Sigmoid colon (tissue), 7 donors: ENCODE measurements around the gene GPD1. TPM values are rescaled to one million over a fixed set of nuclear protein-coding genes. Genes with fewer than 3 reads are reported as not detected.
"Not testable (repeated sequence)": the region's sequence is repeated elsewhere in the genome, so short reads cannot be mapped to it uniquely, and the experiment has no call there.

Experiments used
- DNase-seq: peaks from one replicate; pipeline ENCODE4 v3.0.0-alpha.2; 2019
- H3K27ac ChIP-seq, 4 donors: fragments of 200-600 bp; sonication (generic); one replicate each; pipeline ENCODE4 v1.5.1; 2016 to 2019; ENCODE audit warnings: mild to moderate bottlenecking in 1 of 4
- H3K27me3 ChIP-seq, 3 donors: fragments of 200-600 bp; sonication (generic); one replicate each; pipeline ENCODE4 v1.5.1; 2019; ENCODE audit warnings: mild to moderate bottlenecking in 1 of 3
- H3K36me3 ChIP-seq, 4 donors: fragments of 200-600 bp; sonication (generic); one replicate each; pipeline ENCODE4 v1.5.1; 2016 to 2019
- H3K4me1 ChIP-seq, 4 donors: fragments of 200-600 bp; sonication (generic); one replicate each; pipeline ENCODE4 v1.5.1; 2017 to 2019
- H3K4me3 ChIP-seq, 4 donors: fragments of 200-600 bp; sonication (generic); one replicate each; pipeline ENCODE4 v1.5.1; 2017 to 2019; ENCODE audit warnings: mild to moderate bottlenecking in 2 of 4, moderate library complexity in 1 of 4
- H3K9me3 ChIP-seq, 4 donors: fragments of 200-600 bp in 3 of 4; sonication (generic) in 3 of 4; one replicate each; pipeline versions ENCODE4 v1.5.1 to v1.6.1; 2013 to 2019
- EP300 ChIP-seq, 4 donors: sonication (generic); formaldehyde crosslinking; IDR thresholded peaks; one replicate each; pipeline ENCODE4 v1.6.1; 2017; ENCODE audit warnings: antibody characterized with exemption in 4 of 4
- POLR2A ChIP-seq, 2 donors: fragments of 450-650 bp; IDR thresholded peaks; one replicate each; pipeline ENCODE4 v1.6.1; 2016; ENCODE audit warnings: antibody characterized with exemption in 2 of 2, mild to moderate bottlenecking in 2 of 2, moderate library complexity in 2 of 2
- POLR2AphosphoS5 ChIP-seq, 4 donors: sonication (generic); formaldehyde crosslinking; IDR thresholded peaks; one replicate each; pipeline ENCODE4 v1.6.1; 2017; ENCODE audit warnings: antibody characterized with exemption in 4 of 4
- WGBS, 2 donors: extraction: QIAGEN DNeasy Blood & Tissue Kit; methylation state at CpG; one replicate each; pipeline ENCODE4 v1.1.7; 2013; 5-methylcytosine and 5-hydroxymethylcytosine counted together
- intact Hi-C: fragments of 100-400 bp; cut with DNase I; formaldehyde crosslinking; loops from one replicate; pipeline ENCODE4 v1.15.1; 2023
- polyA plus RNA-seq, 3 donors: library from polyadenylated mRNA; stranded (reverse); fragments of 200-250 nt; gene quantifications; one replicate each; pipeline ENCODE4 v1.2.3, GENCODE V29; 2013
- total RNA-seq, 4 donors: library from RNA; depleted of rRNA; stranded (reverse); fragments of >200 nt; gene quantifications; one replicate each; pipeline ENCODE4 v1.1.0, GENCODE V29; 2016
- TF ChIP-seq, protein P1 (sequence below), 4 experiments: fragments of 450-650 bp in 3 of 4; fragments of 200-600 bp in 1 of 4; IDR thresholded peaks; one replicate each; pipeline ENCODE4 v1.5.1; 2016 to 2019; ENCODE audit warnings: antibody characterized with exemption in 4 of 4, mild to moderate bottlenecking in 3 of 4, moderate library complexity in 2 of 4
- donor health status: healthy with polysubstance abuse.
- donor health status: Bipolar disorder and iron deficiency.
- donor health status: healthy.

Gene GPD1
- total and polyA plus RNA-seq, 7 donors: 0.55 to 59.6 (median 3.0) TPM

DNA sequence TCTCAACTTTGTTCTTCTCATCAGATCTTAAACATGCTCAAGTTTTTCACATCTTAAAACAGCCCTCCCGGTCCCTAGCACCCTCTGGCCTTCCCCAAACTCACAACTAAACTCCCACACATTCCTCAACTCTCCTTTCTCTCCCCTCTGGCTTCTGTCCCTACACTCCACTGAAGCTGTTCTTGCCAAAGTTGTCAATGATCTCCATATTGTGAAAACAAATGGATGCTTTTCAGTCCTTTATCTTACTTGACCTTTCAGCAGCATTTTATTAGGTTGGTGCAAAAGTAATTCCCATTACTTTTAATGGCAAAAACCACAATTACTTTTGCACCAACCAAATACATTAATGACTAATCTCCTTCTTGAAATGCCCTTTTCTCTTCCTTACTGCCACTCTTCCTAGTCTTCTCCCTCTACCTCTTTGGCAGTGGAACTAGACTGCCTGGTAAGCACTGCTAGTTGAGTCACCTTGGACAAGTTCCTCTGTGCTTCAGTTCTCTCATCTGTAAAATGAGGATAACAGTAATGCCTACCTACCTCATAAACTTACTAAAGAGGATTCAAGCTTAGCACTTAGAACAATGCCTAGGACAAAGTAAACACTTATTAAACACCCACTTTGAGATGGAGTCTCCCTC lies 47.4 kb downstream of the GPD1 start:
- TF ChIP-seq, protein P1, sequence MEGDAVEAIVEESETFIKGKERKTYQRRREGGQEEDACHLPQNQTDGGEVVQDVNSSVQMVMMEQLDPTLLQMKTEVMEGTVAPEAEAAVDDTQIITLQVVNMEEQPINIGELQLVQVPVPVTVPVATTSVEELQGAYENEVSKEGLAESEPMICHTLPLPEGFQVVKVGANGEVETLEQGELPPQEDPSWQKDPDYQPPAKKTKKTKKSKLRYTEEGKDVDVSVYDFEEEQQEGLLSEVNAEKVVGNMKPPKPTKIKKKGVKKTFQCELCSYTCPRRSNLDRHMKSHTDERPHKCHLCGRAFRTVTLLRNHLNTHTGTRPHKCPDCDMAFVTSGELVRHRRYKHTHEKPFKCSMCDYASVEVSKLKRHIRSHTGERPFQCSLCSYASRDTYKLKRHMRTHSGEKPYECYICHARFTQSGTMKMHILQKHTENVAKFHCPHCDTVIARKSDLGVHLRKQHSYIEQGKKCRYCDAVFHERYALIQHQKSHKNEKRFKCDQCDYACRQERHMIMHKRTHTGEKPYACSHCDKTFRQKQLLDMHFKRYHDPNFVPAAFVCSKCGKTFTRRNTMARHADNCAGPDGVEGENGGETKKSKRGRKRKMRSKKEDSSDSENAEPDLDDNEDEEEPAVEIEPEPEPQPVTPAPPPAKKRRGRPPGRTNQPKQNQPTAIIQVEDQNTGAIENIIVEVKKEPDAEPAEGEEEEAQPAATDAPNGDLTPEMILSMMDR (IDR thresholded peaks at IDR 0.05): no peak
- no peak for TF ChIP-seq POLR2A (IDR thresholded peaks at IDR 0.05)
- H3K27ac ChIP-seq: no peak overlapping the region
- 81 to 84% methylated on average over 1 of the region's 1 CpG for WGBS, 2 donors
- intact Hi-C loops: no loop called here
- H3K27me3 ChIP-seq: no peaks in the 10 kb centered on the region
- H3K9me3 ChIP-seq: no peaks in the 10 kb centered on the region
- no peak overlapping the region for H3K4me3 ChIP-seq
- no peak for DNase-seq
- H3K4me1 ChIP-seq: peaks cover 0 to 9% (median 4%) of the 10 kb centered on the region in 4 donors
- H3K36me3 ChIP-seq: no peaks in the 10 kb centered on the region

DNA sequence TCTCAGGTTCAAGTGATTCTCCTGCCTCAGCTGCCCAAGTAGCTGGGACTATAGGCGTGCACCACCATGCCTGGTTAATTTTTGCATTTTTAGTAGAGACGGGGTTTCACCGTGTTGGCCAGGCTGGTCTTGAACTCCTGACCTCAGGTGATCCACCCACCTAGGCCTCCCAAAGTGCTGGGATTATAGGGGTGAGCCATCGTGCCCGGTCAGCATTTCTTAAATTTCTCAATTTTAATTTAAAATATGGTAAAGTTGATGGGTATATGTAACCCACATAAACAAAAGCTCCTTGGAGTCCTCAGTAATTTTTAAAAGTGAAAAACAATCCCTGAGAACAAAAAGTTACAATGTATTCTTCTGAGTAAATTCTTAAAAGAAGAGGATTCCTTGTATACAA lies 51.1 kb downstream of the GPD1 start:
- 92 to 97% methylated on average over 5 of the region's 5 CpGs for WGBS, 2 donors
- H3K27ac ChIP-seq, H3K27me3 ChIP-seq, H3K4me3 ChIP-seq, DNase-seq, H3K9me3 ChIP-seq, intact Hi-C loops, H3K36me3 ChIP-seq, H3K4me1 ChIP-seq: not testable (repeated sequence)

DNA sequence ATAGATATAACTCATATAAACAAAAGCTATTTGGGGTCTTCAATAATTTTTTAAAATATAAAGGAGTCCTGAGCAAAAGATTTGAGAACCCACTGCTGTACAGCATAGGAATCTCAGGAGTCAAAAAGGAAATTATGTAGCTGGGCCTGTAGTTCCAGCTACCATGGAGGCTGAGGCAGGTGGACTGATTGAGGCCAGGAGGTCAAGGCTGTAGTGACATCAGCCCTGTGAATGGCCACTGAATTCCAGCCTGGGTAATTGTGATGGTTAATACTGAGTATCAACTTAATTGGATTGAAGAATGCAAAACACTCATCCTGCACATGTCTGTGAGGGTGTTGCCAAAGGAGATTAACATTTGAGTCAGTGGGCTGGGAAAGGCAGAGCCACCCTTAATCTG lies 52.8 kb downstream of the GPD1 start:
- no peak for DNase-seq
- no peaks in the 10 kb centered on the region for H3K27me3 ChIP-seq
- H3K4me3 ChIP-seq: no peak overlapping the region
- no peaks in the 10 kb centered on the region for H3K9me3 ChIP-seq
- intact Hi-C loops: no loop called here
- H3K36me3 ChIP-seq: no peaks in the 10 kb centered on the region
- TF ChIP-seq, protein P1 (IDR thresholded peaks at IDR 0.05): no peak
- TF ChIP-seq POLR2AphosphoS5 (IDR thresholded peaks at IDR 0.05) (no peak), POLR2A (IDR thresholded peaks at IDR 0.05) (no peak), EP300 (IDR thresholded peaks at IDR 0.05) (no peak)
- no peaks in the 10 kb centered on the region for H3K4me1 ChIP-seq
- H3K27ac ChIP-seq: no peak overlapping the region

DNA sequence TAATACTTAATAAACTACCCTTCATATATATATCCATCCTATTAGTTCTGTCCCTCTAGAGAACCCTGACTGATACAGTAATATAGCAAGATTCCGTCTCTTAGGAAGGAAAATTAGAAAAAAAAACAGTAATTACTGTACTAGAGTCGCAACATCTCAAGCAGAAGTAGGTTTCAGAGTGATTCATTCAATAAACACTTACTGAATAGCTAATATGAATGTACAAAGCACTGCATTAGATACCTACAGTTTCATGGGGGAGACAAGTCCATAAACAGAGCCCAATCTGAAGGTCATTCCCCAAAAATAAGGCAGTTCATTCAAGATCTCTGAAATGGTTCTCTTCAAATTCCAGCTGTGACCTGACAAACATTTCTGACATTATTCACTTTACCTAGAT lies 53.5 kb downstream of the GPD1 start:
- DNase-seq: no peak
- Histone ChIP-seq H3K27ac (no peak overlapping the region), H3K4me3 (no peak overlapping the region), H3K9me3 (no peaks in the 10 kb centered on the region), H3K4me1 (no peaks in the 10 kb centered on the region), H3K27me3 (no peaks in the 10 kb centered on the region), H3K36me3 (no peaks in the 10 kb centered on the region)
- no peak for TF ChIP-seq EP300 (IDR thresholded peaks at IDR 0.05)
- intact Hi-C loops: no loop called here
- WGBS, 2 donors: 92 to 94% methylated on average over 2 of the region's 2 CpGs

DNA sequence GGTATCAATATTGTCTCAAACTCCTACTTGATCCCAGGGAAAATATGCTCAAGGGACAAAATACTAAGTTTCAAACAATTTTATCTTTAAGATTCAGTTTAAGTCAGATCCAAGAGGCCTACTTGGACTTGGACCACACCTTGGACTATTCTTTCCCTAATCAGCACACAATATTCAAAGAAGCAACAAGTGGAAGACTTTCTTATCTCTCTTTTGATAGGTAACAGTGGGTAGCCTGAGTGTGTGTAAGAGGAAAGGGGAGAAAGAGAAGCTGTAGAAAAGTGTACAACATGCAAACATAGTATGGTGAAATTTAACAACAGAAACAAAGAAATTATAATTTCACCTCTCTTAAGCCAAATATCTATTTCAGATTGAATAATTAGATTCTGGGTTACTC lies 56.8 kb downstream of the GPD1 start:
- H3K4me3 ChIP-seq: no peak overlapping the region
- no peak overlapping the region for H3K27ac ChIP-seq
- no peak for DNase-seq
- H3K9me3 ChIP-seq: no peaks in the 10 kb centered on the region
- TF ChIP-seq, protein P1 (IDR thresholded peaks at IDR 0.05): no peak
- TF ChIP-seq POLR2AphosphoS5 (IDR thresholded peaks at IDR 0.05): no peak
- TF ChIP-seq EP300 (IDR thresholded peaks at IDR 0.05): no peak
- no peak for TF ChIP-seq POLR2A (IDR thresholded peaks at IDR 0.05)
- intact Hi-C loops: no loop called here
- H3K4me1 ChIP-seq: peaks cover 0 to 3% (median under 1%) of the 10 kb centered on the region in 4 donors
- no peaks in the 10 kb centered on the region for H3K27me3 ChIP-seq
- no peaks in the 10 kb centered on the region for H3K36me3 ChIP-seq

Other genes with a start within 250 kb of the GPD1 start
- gene FAIM2, start 200.1 kb upstream of the GPD1 start, total RNA-seq: 10 to 100 TPM in 1 of 4 donors, 1 to 10 TPM in 3; 5.8 to 12.8 (median 7.5) TPM
- 1 to 10 TPM in 2 of 3 donors, not detected in 1; 1.2 to 5.6 TPM for gene FAIM2, start 200.1 kb upstream of the GPD1 start, polyA plus RNA-seq
- not detected for gene AQP2, start 153.3 kb upstream of the GPD1 start, total RNA-seq
- not detected for gene AQP2, start 153.3 kb upstream of the GPD1 start, polyA plus RNA-seq
- gene AQP5, start 142.1 kb upstream of the GPD1 start, total RNA-seq: not detected
- under 1 TPM in 1 of 3 donors, not detected in 2; 0.09 TPM for gene AQP5, start 142.1 kb upstream of the GPD1 start, polyA plus RNA-seq
- under 1 TPM; 0.14 to 0.83 (median 0.60) TPM for gene AQP6, start 131.1 kb upstream of the GPD1 start, total RNA-seq
- under 1 TPM in 1 of 3 donors, not detected in 2; 0.12 TPM for gene AQP6, start 131.1 kb upstream of the GPD1 start, polyA plus RNA-seq
- gene RACGAP1, start 78.5 kb upstream of the GPD1 start, total RNA-seq: 10 to 100 TPM; 14.1 to 42.6 (median 27.0) TPM
- 10 to 100 TPM in 1 of 3 donors, 1 to 10 TPM in 2; 4.8 to 22.5 (median 8.3) TPM for gene RACGAP1, start 78.5 kb upstream of the GPD1 start, polyA plus RNA-seq
- 1 to 10 TPM; 3.5 to 6.9 (median 5.2) TPM for gene ASIC1, start 46.4 kb upstream of the GPD1 start, total RNA-seq
- 1 to 10 TPM in 2 of 3 donors, not detected in 1; 1.3 to 1.6 TPM for gene ASIC1, start 46.4 kb upstream of the GPD1 start, polyA plus RNA-seq
- gene SMARCD1, start 18.7 kb upstream of the GPD1 start, total RNA-seq: 10 to 100 TPM; 22.4 to 64.8 (median 39.2) TPM
- 10 to 100 TPM; 16.0 to 26.4 (median 24.1) TPM for gene SMARCD1, start 18.7 kb upstream of the GPD1 start, polyA plus RNA-seq
- gene COX14, start 8.2 kb downstream of the GPD1 start, total RNA-seq: 100 to 1,000 TPM in 1 of 4 donors, 10 to 100 TPM in 3; 87.8 to 179 (median 93.8) TPM
- 100 to 1,000 TPM; 124 to 266 (median 187) TPM for gene COX14, start 8.2 kb downstream of the GPD1 start, polyA plus RNA-seq
- gene CERS5, start 63.4 kb downstream of the GPD1 start, total RNA-seq: 10 to 100 TPM; 21.7 to 29.1 (median 23.3) TPM
- gene CERS5, start 63.4 kb downstream of the GPD1 start, polyA plus RNA-seq: 10 to 100 TPM in 1 of 3 donors, 1 to 10 TPM in 2; 4.8 to 25.9 (median 5.3) TPM
- 100 to 1,000 TPM in 1 of 4 donors, 10 to 100 TPM in 3; 39.7 to 111 (median 41.6) TPM for gene LIMA1, start 179.5 kb downstream of the GPD1 start, total RNA-seq
- gene LIMA1, start 179.5 kb downstream of the GPD1 start, polyA plus RNA-seq: 100 to 1,000 TPM; 108 to 181 (median 175) TPM